IMR-90 (cell line): ENCODE measurements around the gene LRIT2. TPM values are rescaled to one million over a fixed set of nuclear protein-coding genes. Genes with fewer than 3 reads are reported as not detected.

ENCODE experiments used
- ATAC-seq: fragments of 200-7000 bp; cut with Tn5 transposase; 2 replicates; pipeline ENCODE4 v1.9.1; 2020; ENCODE audit warnings: low read depth, mild to moderate bottlenecking, moderate library complexity
- BruUV-seq: library from RNA; stranded (reverse); fragments of 400-500 nt; replicated peaks from 2 replicates; lab custom pipeline; 2021; lab: Mats Ljungman, UMichigan
- CTCF ChIA-PET: fragments of 300-600 bp; formaldehyde crosslinking; extraction: SDS; loops from one replicate; lab custom pipeline; 2021; ENCODE audit warnings: antibody characterized with exemption; lab: Yijun Ruan, JAX
- POLR2A ChIA-PET: fragments of 300-600 bp; sonication (Branson Sonifier 250); formaldehyde crosslinking; loops from one replicate; lab custom pipeline; 2022; ENCODE audit warnings: antibody characterized with exemption; ENCODE audit not compliant: unreplicated experiment; lab: Charles Lee
- DNase-seq: peaks from one replicate; pipeline ENCODE4 v3.0.0; 2013
- H2AFZ ChIP-seq: replicated peaks from 2 replicates; pipeline ENCODE3; 2013; ENCODE audit warnings: low read length, mild to moderate bottlenecking; ENCODE audit not compliant: poor library complexity
- H2AK5ac ChIP-seq: 2 replicates; pipeline ENCODE4 v1.6.1; 2013; ENCODE audit warnings: low read depth, low read length, inconsistent platforms
- H2AK9ac ChIP-seq: replicated peaks from 2 replicates; pipeline ENCODE3; 2013; ENCODE audit warnings: mild to moderate bottlenecking, low read depth, low read length, moderate library complexity; ENCODE audit not compliant: poor library complexity
- H2BK120ac ChIP-seq: 2 replicates; pipeline ENCODE4 v1.6.1; 2013; ENCODE audit warnings: low read depth, low read length, inconsistent platforms
- H2BK15ac ChIP-seq: 3 replicates; pipeline ENCODE4 v1.6.1; 2013; ENCODE audit warnings: low read depth, low read length, inconsistent platforms
- H2BK20ac ChIP-seq: 2 replicates; pipeline ENCODE4 v1.6.1; 2013; ENCODE audit warnings: low read depth, mild to moderate bottlenecking, inconsistent platforms, low read length, moderate library complexity
- H2BK5ac ChIP-seq: 2 replicates; pipeline ENCODE4 v1.6.1; 2013; ENCODE audit warnings: mild to moderate bottlenecking, low read depth, low read length, inconsistent platforms; ENCODE audit not compliant: poor library complexity, severe bottlenecking
- H3K14ac ChIP-seq: replicated peaks from 2 replicates; pipeline ENCODE4 v1.6.1; 2013; ENCODE audit warnings: low read depth, low read length, inconsistent platforms
- H3K18ac ChIP-seq: 2 replicates; pipeline ENCODE4 v1.6.1; 2013; ENCODE audit warnings: low read depth, low read length, control low read depth
- H3K23ac ChIP-seq: 2 replicates; pipeline ENCODE4 v1.6.1; 2013; ENCODE audit warnings: low read depth, low read length, inconsistent platforms
- H3K27ac ChIP-seq: 2 replicates; pipeline ENCODE4 v1.5.1; 2013; ENCODE audit warnings: mild to moderate bottlenecking, control low read depth, low read length; ENCODE audit not compliant: insufficient read depth
- H3K27me3 ChIP-seq: 2 replicates; pipeline ENCODE4 v1.6.1; 2013; ENCODE audit warnings: low read length; ENCODE audit not compliant: control insufficient read depth, insufficient read depth
- H3K36me3 ChIP-seq: 2 replicates; pipeline ENCODE4 v1.6.1; 2013; ENCODE audit warnings: low read length, mixed read lengths; ENCODE audit not compliant: control insufficient read depth, insufficient read depth
- H3K4ac ChIP-seq: 2 replicates; pipeline ENCODE4 v1.6.1; 2013; ENCODE audit warnings: low read depth, low read length, inconsistent platforms
- H3K4me1 ChIP-seq: 2 replicates; pipeline ENCODE4 v1.6.1; 2013; ENCODE audit warnings: low read length, mixed read lengths; ENCODE audit not compliant: control insufficient read depth, insufficient read depth
- H3K4me2 ChIP-seq: 2 replicates; pipeline ENCODE4 v1.6.1; 2013; ENCODE audit warnings: low read depth, mild to moderate bottlenecking, control low read depth, low read length, moderate library complexity
- H3K4me3 ChIP-seq: 2 replicates; pipeline ENCODE4 v1.5.1; 2013; ENCODE audit warnings: low read depth, mild to moderate bottlenecking, control low read depth, low read length, moderate library complexity; ENCODE audit not compliant: insufficient read depth
- H3K56ac ChIP-seq: 2 replicates; pipeline ENCODE4 v1.6.1; 2013; ENCODE audit warnings: low read length, inconsistent platforms; ENCODE audit not compliant: insufficient read depth; ENCODE audit errors: extremely low read depth
- H3K79me1 ChIP-seq, 2 experiments: 2 replicates each; pipeline ENCODE4 v1.6.1; 2013; ENCODE audit warnings: low read length in 2 of 2, inconsistent platforms in 1 of 2, low read depth in 1 of 2
- H3K9ac ChIP-seq: 2 replicates; pipeline ENCODE4 v1.6.1; 2013; ENCODE audit warnings: low read depth, low read length, control low read depth
- H3K9me1 ChIP-seq: 2 replicates; pipeline ENCODE4 v1.6.1; 2013; ENCODE audit warnings: low read length, inconsistent platforms; ENCODE audit not compliant: insufficient read depth
- H3K9me3 ChIP-seq: 2 replicates; pipeline ENCODE4 v1.6.1; 2013; ENCODE audit warnings: low read length; ENCODE audit not compliant: control insufficient read depth, insufficient read depth
- H4K20me1 ChIP-seq: 2 replicates; pipeline ENCODE4 v1.6.1; 2013; ENCODE audit warnings: low read length, inconsistent platforms; ENCODE audit not compliant: insufficient read depth
- H4K5ac ChIP-seq: 2 replicates; pipeline ENCODE4 v1.6.1; 2013; ENCODE audit warnings: mild to moderate bottlenecking, low read depth, low read length, control low read depth
- H4K8ac ChIP-seq, 2 experiments: 2 replicates each; pipeline ENCODE4 v1.6.1; 2013; ENCODE audit warnings: low read depth in 2 of 2, low read length in 2 of 2, control low read depth in 1 of 2, inconsistent platforms in 1 of 2
- H4K91ac ChIP-seq: 2 replicates; pipeline ENCODE4 v1.6.1; 2013; ENCODE audit warnings: low read depth, low read length, inconsistent platforms; ENCODE audit not compliant: insufficient read depth
- MAFK ChIP-seq: IDR thresholded peaks from 2 replicates; pipeline ENCODE4 v1.6.1; 2012; ENCODE audit warnings: low read depth, low read length, improper control_type of control experiment
- MXI1 ChIP-seq: IDR thresholded peaks from 2 replicates; pipeline ENCODE4 v1.6.1; 2012; ENCODE audit warnings: low read depth, mild to moderate bottlenecking, low read length, moderate library complexity, borderline replicate concordance
- NFE2L2 ChIP-seq: fragments of 150-350 bp; IDR thresholded peaks from 2 replicates; pipeline ENCODE4 v1.6.1; 2016; ENCODE audit warnings: low read depth, mild to moderate bottlenecking, low read length
- SMC3 ChIP-seq: fragments of 150-350 bp; IDR thresholded peaks from 2 replicates; pipeline ENCODE4 v1.6.1; 2016; ENCODE audit warnings: low read depth, mild to moderate bottlenecking, antibody characterized with exemption, low read length, moderate library complexity
- WGBS, 2 experiments: methylation state at CpG; one replicate each; pipeline versions ENCODE4 v1.1.5 to v1.1.7; 2013; ENCODE audit warnings: missing lambda C conversion rate in 2 of 2; ENCODE audit not compliant: insufficient read length in 1 of 2; ENCODE audit errors: extremely low coverage in 2 of 2; 5-methylcytosine and 5-hydroxymethylcytosine counted together
- dilution Hi-C: fragments of 300-500 bp; cut with HindIII; formaldehyde crosslinking; loops from one replicate; pipeline ENCODE4 v1.14.3; 2018; ENCODE audit warnings: low sequenced_read_pairs; ENCODE audit not compliant: unreplicated experiment
- in situ Hi-C: fragments of 300-500 bp; cut with MboI; formaldehyde crosslinking; loops from 3 replicates; pipeline ENCODE4 v1.14.3; 2019; ENCODE audit warnings: low sequenced_read_pairs, inconsistent platforms, mixed read lengths
- intact Hi-C: fragments of 100-400 bp; cut with micrococcal nuclease; formaldehyde crosslinking; loops from 2 replicates; pipeline ENCODE4 v1.10.0; 2022
- polyA plus RNA-seq, 3 experiments: library from polyadenylated mRNA; depleted of rRNA; stranded (reverse); fragments of >200 nt; gene quantifications; 2 replicates each; pipeline ENCODE4 v1.2.3, GENCODE V29; 2012; ENCODE audit warnings: low replicate concordance in 1 of 3
- total RNA-seq: library from RNA; depleted of rRNA; stranded (reverse); fragments of >200 nt; gene quantifications from 2 replicates; pipeline ENCODE4 v1.2.3, GENCODE V29; 2012

LRIT2 gene
- total and polyA plus RNA-seq, 2 of the 4 experiments (the other 2 are of a cell fraction), result not detected

DNA sequence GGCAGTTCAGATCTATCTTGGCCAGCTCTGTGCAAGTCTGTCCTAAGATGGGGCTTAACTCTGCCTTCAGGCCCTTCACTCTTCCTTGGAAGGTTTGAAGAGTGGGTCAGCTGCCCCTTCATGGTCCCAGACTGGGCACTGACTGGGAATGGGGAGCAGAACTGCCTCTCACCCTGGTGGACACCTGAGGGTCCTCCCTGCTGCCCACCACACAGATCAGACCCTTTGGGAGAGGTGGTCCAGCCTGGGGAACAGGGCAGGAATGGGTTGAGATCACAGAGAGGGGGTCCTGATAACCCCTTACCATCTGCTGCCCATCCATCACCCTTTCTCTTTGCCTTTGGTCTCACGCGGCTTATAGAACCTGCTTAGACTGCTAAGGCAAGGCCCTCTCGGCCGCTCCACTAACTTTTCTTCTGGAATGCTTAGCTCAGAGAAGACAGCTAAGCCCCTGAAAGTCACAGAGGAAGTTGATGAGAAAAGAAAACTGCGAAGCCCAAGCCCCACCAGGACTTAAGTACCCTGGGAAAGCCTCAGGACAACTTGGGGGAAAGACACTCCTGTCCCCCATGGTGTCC is 31.4 kb downstream of the LRIT2 start:
- H3K27ac ChIP-seq, result no peak overlapping the region
- no peak overlapping the region for H2AK5ac ChIP-seq
- no peaks in the 10 kb centered on the region for H4K20me1 ChIP-seq
- H3K56ac ChIP-seq, result no peak overlapping the region
- H3K36me3 ChIP-seq, result no peaks in the 10 kb centered on the region
- H3K9ac ChIP-seq, result no peak overlapping the region
- DNase-seq (no peak), ATAC-seq (no peak; the same call in 1 of the 2 replicates)
- no peak overlapping the region for H2BK120ac ChIP-seq
- no peak overlapping the region for H3K14ac ChIP-seq
- CTCF ChIA-PET, result no interaction called here
- H2BK20ac ChIP-seq, result no peak overlapping the region
- no peaks in the 10 kb centered on the region for H3K79me1 ChIP-seq
- no peaks in the 10 kb centered on the region for H3K9me1 ChIP-seq
- no peaks in the 10 kb centered on the region for H3K9me3 ChIP-seq
- H3K4me2 ChIP-seq, result no peak overlapping the region
- WGBS, 2 experiments, result no CpG with 5 or more reads among the region's 5 CpGs
- H4K8ac ChIP-seq, result no peak overlapping the region
- H2AFZ ChIP-seq, result peak overlapping the region; percentile 58
- no TSS peak for BruUV-seq
- POLR2A ChIA-PET, result no interaction called here
- no peak overlapping the region for H3K4ac ChIP-seq
- H4K91ac ChIP-seq, result no peak overlapping the region
- H2AK9ac ChIP-seq, result no peak overlapping the region
- H3K27me3 ChIP-seq, result peaks cover 52% of the 10 kb centered on the region
- no peak overlapping the region for H3K18ac ChIP-seq
- H3K23ac ChIP-seq, result no peak overlapping the region
- H2BK5ac ChIP-seq, result no peak overlapping the region
- H3K4me3 ChIP-seq, result no peak overlapping the region
- dilution Hi-C loops, result no loop called here
- TF ChIP-seq SMC3 (no peak), NFE2L2 (no peak), MAFK (no peak), MXI1 (no peak)
- peaks cover 2% of the 10 kb centered on the region; the same call in 1 of the 2 replicates for H3K4me1 ChIP-seq
- no peak overlapping the region for H4K5ac ChIP-seq
- intact Hi-C loops, result no loop called here
- no peak overlapping the region for H2BK15ac ChIP-seq
- in situ Hi-C loops, result no loop called here
